Prostate gland (tissue), 2 donors: Measurements from ENCODE around the gene CHST3. TPM values are rescaled to one million over a fixed set of nuclear protein-coding genes. Genes with fewer than 3 reads are reported as not detected.
"Not testable (repeated sequence)": the region's sequence is repeated elsewhere in the genome, so short reads cannot be mapped to it uniquely, and the experiment has no call there.

ENCODE experiments used
- DNase-seq: peaks from one replicate; pipeline ENCODE4 v3.0.0-alpha.2; 2019; ENCODE audit warnings: low spot score
- H3K27ac ChIP-seq, 2 donors: fragments of 200-600 bp; sonication (generic); 2 replicates each; pipeline ENCODE4 v1.5.1; 2017 to 2019
- H3K27me3 ChIP-seq: fragments of 200-600 bp; sonication (generic); replicated peaks from 2 replicates; pipeline ENCODE4 v1.5.1; 2019; ENCODE audit not compliant: insufficient read depth
- H3K36me3 ChIP-seq, 2 donors: fragments of 200-600 bp; sonication (generic); 1 replicate in 1 of 2; 2 replicates in 1 of 2; pipeline versions ENCODE4 v1.5.1 to v1.8.1; 2017 to 2019
- H3K4me1 ChIP-seq: fragments of 200-600 bp; sonication (generic); replicated peaks from 2 replicates; pipeline ENCODE4 v1.5.1; 2019
- H3K4me3 ChIP-seq, 2 donors: fragments of 200-600 bp; sonication (generic); 2 replicates each; pipeline ENCODE4 v1.5.1; 2017 to 2019
- H3K9me3 ChIP-seq: fragments of 200-600 bp; sonication (generic); 2 replicates; pipeline ENCODE4 v1.5.1; 2017
- POLR2A ChIP-seq: fragments of 450-650 bp; IDR thresholded peaks from one replicate; pipeline ENCODE4 v1.6.1; 2016; ENCODE audit warnings: antibody characterized with exemption, mild to moderate bottlenecking
- POLR2AphosphoS5 ChIP-seq: sonication (generic); formaldehyde crosslinking; IDR thresholded peaks from one replicate; pipeline ENCODE4 v1.6.1; 2017; ENCODE audit warnings: antibody characterized with exemption
- WGBS: methylation state at CpG from one replicate; pipeline ENCODE4 v1.1.5; 2018; 5-methylcytosine and 5-hydroxymethylcytosine counted together
- intact Hi-C: fragments of 100-400 bp; cut with DNase I; formaldehyde crosslinking; loops from one replicate; pipeline ENCODE4 v1.14.2; 2022
- total RNA-seq, 2 donors: library from RNA; depleted of rRNA; stranded (reverse); fragments of >200 nt; gene quantifications; one replicate each; pipeline ENCODE4 v1.1.0, GENCODE V29; 2016
- TF ChIP-seq, protein P1 (sequence below), 4 experiments: fragments of 200-600 bp in 2 of 4; fragments of 450-650 bp in 2 of 4; sonication (generic) in 2 of 4; IDR thresholded peaks; 1 replicate in 3 of 4; 2 replicates in 1 of 4; pipeline ENCODE4 v1.5.1; 2016 to 2019; ENCODE audit warnings: antibody characterized with exemption in 4 of 4, mild to moderate bottlenecking in 2 of 4, moderate library complexity in 2 of 4

The CHST3 gene
- total RNA-seq, 2 donors from 2014 or later = 16.5 to 197 TPM

- H3K27ac ChIP-seq = peak overlapping the region; percentile 89 to 90
- H3K9me3 ChIP-seq = no peaks in the 10 kb centered on the region
- no peaks in the 10 kb centered on the region for H3K27me3 ChIP-seq
- no peaks in the 10 kb centered on the region for H3K36me3 ChIP-seq
- peak overlapping the region; percentile 61 to 65 for H3K4me3 ChIP-seq
- no peak for DNase-seq
- 24% methylated on average over 4 of the region's 4 CpGs for WGBS
- H3K4me1 ChIP-seq = peaks cover 2% of the 10 kb centered on the region
- TF ChIP-seq POLR2A = no peak
- TF ChIP-seq POLR2AphosphoS5 = no peak
- TF ChIP-seq, protein P1, sequence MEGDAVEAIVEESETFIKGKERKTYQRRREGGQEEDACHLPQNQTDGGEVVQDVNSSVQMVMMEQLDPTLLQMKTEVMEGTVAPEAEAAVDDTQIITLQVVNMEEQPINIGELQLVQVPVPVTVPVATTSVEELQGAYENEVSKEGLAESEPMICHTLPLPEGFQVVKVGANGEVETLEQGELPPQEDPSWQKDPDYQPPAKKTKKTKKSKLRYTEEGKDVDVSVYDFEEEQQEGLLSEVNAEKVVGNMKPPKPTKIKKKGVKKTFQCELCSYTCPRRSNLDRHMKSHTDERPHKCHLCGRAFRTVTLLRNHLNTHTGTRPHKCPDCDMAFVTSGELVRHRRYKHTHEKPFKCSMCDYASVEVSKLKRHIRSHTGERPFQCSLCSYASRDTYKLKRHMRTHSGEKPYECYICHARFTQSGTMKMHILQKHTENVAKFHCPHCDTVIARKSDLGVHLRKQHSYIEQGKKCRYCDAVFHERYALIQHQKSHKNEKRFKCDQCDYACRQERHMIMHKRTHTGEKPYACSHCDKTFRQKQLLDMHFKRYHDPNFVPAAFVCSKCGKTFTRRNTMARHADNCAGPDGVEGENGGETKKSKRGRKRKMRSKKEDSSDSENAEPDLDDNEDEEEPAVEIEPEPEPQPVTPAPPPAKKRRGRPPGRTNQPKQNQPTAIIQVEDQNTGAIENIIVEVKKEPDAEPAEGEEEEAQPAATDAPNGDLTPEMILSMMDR (IDR thresholded peaks at IDR 0.05) = no peak
- intact Hi-C loops = loop anchor here (2.0 to 10.0 kb wide), 2 partner anchors 43 to 249 kb away; partner anchors contain the start of genes ANAPC16 and ASCC1
Observed at GRCh38 chr10:71965623-71966022, 1.4 kb downstream of the CHST3 start.

DNA sequence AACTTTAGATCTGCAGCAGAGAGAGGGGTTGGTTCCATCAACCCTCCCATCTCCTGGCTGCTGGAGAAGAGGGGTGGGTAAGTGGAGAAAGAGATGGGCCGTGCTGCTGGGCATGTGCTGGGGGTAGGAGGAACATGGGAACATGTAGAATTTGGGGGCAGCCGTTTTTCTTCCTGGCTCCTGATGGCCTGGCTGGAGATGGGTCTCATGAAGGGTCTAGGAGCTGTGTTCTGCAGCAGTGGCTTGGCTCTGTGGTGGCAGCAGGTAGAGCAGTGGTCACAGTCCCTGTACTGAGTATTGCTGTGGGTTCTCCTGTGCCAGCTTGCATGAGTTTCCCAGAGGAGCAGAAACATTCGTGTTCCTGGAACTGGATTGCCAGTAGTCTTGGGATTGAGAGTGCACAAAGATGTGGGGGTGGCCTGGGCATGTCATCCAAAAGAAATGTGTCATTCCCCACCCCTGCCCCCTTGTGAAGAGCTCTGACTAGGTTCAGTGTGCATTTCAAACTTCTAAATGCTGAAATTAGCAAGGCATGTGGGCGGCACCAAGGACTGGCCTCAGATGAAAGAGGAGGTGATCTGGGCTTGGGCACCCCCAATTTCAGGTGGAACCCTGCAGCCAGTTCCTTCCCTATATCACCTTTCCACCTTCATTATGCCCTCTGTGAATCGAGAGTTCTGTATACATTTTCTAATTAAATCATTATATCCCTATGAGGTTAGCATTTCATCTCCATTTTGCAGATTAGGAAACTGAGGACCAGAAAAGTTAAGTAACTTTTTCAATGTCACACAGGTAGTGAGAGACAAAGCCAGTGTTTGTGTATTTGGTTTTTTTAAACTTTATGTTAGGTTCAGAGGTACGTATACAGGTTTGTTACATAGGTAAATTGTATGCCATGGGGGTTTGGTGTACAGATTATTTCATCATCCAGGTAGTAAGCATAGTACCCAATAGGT lies 2.1 kb downstream of the CHST3 start:
- H3K27me3 ChIP-seq = no peaks in the 10 kb centered on the region
- no peaks in the 10 kb centered on the region for H3K36me3 ChIP-seq
- intact Hi-C loops = loop anchor here (10.0 kb wide), 1 partner anchor 248 kb away; the partner anchor contains the start of genes ANAPC16 and ASCC1
- WGBS = 60% methylated on average over 6 of the region's 6 CpGs
- H3K27ac ChIP-seq = peak overlapping the region; percentile 89 to 90
- H3K4me1 ChIP-seq = peaks cover 2% of the 10 kb centered on the region
- no peak for DNase-seq
- H3K4me3 ChIP-seq = peak overlapping the region; percentile 7 to 61
- H3K9me3 ChIP-seq = no peaks in the 10 kb centered on the region
- TF ChIP-seq, protein P1 (IDR thresholded peaks at IDR 0.05) = no peak
- TF ChIP-seq POLR2AphosphoS5 (no peak), POLR2A (no peak)

- H3K4me1 ChIP-seq, DNase-seq, H3K27me3 ChIP-seq, H3K36me3 ChIP-seq, H3K9me3 ChIP-seq, H3K27ac ChIP-seq, H3K4me3 ChIP-seq: not testable (repeated sequence)
- 62% methylated on average over 8 of the region's 8 CpGs for WGBS
- intact Hi-C loops = loop anchor here (10.0 kb wide), 1 partner anchor 247 kb away; the partner anchor contains the start of genes ANAPC16 and ASCC1
Observed at GRCh38 chr10:71967958-71968357, 3.8 kb downstream of the CHST3 start.

GRCh38 chr10:71968553-71969474 lies 4.6 kb downstream of the CHST3 start:
- peak; percentile 8 for TF ChIP-seq POLR2AphosphoS5
- TF ChIP-seq, protein P1 (IDR thresholded peaks at IDR 0.05) = no peak
- H3K27ac ChIP-seq = peak overlapping the region; percentile 78 to 82
- intact Hi-C loops = loop anchor here (10.0 kb wide), 1 partner anchor 246 kb away; the partner anchor contains the start of genes ANAPC16 and ASCC1
- H3K4me1 ChIP-seq = peaks cover 2% of the 10 kb centered on the region
- H3K4me3 ChIP-seq = no peak overlapping the region
- no peaks in the 10 kb centered on the region for H3K27me3 ChIP-seq
- no peak for DNase-seq
- 64% methylated on average over 11 of the region's 11 CpGs for WGBS
- no peaks in the 10 kb centered on the region for H3K9me3 ChIP-seq
- H3K36me3 ChIP-seq = no peaks in the 10 kb centered on the region

DNA sequence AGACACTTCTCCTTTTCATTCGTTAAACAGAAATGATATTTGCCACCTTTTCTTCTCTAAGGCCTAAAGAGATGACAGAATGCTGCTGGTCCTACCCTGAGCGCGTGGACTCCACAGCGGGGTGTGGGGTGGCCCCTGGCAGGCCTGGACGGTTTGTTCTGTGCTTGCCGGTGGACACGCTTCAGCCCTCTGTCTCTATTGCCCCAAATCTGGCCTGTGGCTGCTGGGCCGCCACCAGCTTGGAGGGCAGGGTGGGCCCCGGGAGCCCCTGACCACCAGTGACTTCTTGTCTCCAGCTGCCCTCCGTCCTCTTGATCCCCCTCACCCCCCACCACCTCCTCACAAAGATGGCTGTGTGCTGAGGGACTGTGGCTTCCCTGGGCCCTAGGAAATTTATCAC lies 5.7 kb downstream of the CHST3 start:
- no peak for DNase-seq
- Histone ChIP-seq H3K36me3 (no peaks in the 10 kb centered on the region), H3K4me1 (peaks cover under 1% of the 10 kb centered on the region), H3K27me3 (no peaks in the 10 kb centered on the region), H3K27ac (peak overlapping the region; percentile 78 to 82), H3K9me3 (no peaks in the 10 kb centered on the region), H3K4me3 (no peak overlapping the region)
- no peak for TF ChIP-seq POLR2A
- TF ChIP-seq, protein P1 (IDR thresholded peaks at IDR 0.05) = no peak
- no peak for TF ChIP-seq POLR2AphosphoS5
- 58% methylated on average over 10 of the region's 10 CpGs for WGBS
- intact Hi-C loops = loop anchor here (10.0 kb wide), 1 partner anchor 245 kb away; the partner anchor contains the start of genes ANAPC16 and ASCC1
